GM18499 (cell line): ENCODE results near the gene RNPEPL1.
A peak's percentile ranks its signal among the peaks of the same experiment; 100 is the strongest.
"Not testable (repeated sequence)": the region's sequence is repeated elsewhere in the genome, so short reads cannot be mapped to it uniquely, and the experiment has no call there.

ENCODE experiments used
- ATAC-seq: cut with Tn5 transposase; IDR thresholded peaks from one replicate; pipeline ENCODE4 v1.9.1; 2021; ENCODE audit warnings: moderate number of reproducible peaks; ENCODE audit not compliant: insufficient read depth, unreplicated experiment

The RNPEPL1 gene

DNA sequence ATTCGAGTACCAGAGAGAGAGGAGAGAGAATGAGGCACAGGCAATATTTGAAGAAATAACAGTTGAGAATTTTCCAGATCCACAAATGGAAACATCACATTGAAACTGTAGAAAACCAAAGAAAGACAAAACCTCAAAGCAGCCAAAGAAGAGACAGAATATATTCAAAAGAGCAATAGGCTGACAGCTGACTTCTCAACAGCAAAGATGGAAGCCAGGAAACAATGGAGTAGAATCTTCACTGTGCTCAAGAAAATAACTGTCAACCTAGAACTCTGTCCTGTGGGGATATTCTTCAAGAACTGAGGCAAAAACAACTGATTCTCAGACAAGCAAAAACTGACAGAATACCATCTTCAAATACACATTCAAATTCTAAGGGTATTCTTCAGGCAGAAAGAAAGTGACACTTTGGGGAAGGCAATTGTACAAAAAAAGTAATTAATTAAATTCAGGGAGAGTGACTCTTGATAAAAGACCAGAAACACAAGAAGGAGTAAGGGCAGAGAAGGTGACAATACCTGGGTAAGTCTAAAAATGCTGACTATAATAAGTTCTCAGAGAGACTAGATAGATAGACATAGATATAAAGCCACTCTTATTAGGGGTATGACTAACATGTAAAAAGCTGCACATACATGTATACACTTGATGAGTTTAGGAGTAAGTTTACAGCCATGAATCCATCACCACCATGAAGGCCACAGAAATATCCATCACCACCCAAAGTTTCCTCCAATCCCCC, 36.1 kb upstream of the RNPEPL1 start:
- ATAC-seq, result no peak

DNA sequence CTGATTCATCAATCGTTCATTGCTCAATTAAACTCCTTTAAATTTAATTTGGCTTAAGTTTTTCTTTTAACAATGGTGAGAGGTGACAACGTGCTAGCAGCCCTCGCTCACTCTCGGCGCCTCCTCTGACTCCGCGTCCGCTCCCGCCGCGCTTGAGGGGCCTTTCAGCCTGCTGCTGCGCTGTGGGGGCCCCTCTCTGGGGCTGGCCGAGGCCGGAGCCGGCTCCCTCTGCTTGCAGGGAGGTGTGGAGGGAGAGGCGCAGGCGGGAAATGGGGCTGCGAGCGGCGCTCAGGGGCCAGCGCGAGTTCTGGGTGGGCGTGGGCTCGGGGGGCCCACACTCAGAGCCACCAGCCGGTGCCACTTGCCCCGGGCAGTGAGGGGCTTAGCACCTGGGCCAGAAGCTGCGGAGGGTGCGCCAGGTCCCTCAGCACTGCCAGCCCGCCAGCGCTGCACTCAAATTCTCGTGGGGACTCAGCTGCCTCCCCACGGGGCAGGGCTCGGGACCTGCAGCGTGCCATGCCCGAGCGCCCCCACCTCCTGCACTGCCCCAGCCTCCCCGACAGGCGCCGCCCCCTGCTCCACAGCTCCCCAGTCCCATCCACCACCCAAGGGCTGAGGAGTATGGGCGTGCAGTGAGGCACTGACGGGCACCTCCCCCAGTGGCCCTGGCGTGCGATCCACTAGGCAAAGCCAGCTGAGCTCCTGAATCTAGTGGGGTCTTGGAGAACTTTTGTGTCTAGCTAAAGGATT, 30.1 kb upstream of the RNPEPL1 start:
- ATAC-seq, result no peak

DNA sequence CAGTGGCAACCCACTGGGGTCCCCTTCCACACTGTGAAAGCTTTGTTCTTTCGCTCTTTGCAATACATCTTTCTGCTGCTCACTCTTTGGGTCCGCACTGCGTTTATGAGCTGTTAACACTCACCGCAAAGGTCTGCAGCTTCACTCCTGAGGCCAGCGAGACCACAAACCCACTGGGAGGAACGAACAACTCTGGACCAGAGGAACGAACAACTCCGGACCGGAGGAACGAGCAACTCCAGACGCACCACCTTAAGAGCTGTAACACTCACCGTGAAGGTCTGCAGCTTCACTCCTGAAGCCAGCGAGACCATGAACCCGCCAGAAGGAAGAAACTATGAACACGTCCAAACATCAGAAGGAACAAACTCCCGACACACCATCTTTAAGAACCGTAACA, 29.2 kb upstream of the RNPEPL1 start:
- ATAC-seq, result not testable (repeated sequence)

DNA sequence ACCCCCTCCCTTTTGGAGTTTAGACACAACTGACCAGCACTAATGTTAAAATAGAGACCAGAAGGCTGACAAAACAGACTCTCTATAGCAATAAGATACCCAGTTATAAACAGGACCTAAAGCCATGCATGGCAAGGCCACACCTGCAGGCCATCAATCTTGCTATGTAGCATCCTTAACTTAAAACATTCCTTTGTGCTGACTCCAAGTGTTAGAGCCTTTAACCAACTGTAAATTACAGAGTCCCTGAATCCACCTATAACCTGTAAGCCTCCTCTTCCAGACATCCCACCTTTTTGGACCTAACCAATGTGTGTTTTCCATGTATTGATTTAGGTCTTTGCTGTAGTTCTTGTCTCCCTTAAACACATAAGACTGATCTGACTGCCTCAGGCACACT, 28.4 kb upstream of the RNPEPL1 start:
- no peak for ATAC-seq

DNA sequence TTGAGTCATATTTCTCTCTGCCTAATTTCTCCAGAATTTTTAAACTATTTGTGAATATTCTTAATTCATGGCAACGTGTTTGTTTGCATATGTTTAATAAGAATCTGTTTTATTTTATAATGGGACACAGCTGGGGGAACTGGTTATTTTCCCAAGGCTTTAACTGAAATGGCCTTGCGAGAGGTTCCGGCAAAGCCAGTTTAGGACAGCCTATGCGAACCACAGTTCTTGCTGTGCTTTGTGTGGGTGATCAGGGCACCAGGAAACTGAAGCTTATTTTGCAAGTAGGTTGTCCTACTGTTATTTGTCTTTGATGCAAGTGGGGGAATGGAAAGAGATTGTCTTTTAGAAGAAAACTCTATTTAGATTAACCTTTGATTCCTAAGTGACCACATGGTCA, 17.0 kb upstream of the RNPEPL1 start:
- ATAC-seq, result no peak

DNA sequence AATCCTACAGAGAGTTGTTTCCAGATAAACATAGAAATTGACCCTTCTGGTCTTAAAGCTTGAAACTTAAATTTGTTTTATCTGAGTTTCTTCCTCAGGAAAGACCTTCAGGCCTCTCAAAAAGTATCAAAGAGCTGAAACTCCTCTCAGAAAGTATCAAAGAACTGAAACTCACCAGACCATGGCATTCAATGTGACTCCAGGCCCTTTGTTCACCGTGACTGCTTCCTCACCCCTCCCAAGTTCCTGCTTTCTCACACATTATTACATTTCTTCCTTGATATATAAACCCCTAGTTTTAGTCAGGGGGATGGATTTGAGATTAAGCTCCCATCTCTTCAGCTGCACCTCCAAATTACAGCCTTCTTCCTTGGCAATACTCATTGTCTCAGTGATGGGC, 16.5 kb upstream of the RNPEPL1 start:
- ATAC-seq, result no peak

DNA sequence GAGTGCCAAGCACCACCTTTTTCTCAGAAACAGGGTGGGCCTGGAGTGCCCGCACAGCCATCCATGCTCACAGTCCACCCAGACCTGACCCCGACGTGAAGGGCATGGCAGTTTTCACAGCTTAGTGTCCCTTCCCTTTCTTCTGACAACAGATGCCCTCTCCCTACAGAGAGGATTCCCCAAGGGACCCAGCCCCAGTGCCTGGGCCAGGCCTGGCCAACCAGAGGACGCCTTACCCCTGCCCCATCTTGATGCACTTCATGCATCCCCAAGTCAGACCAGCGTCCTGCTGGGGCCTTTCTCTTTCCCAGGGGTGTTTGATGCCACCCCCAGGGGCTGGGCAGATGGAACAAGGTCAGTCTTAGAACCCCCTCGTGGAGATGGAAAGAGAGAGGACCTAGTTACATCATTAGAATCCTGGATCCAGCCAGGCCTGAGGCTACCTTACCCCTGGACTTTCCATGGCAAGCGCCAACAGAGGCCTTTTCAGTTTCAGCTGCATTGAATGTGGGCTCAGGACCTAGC, 14.3 kb upstream of the RNPEPL1 start:
- no peak for ATAC-seq

DNA sequence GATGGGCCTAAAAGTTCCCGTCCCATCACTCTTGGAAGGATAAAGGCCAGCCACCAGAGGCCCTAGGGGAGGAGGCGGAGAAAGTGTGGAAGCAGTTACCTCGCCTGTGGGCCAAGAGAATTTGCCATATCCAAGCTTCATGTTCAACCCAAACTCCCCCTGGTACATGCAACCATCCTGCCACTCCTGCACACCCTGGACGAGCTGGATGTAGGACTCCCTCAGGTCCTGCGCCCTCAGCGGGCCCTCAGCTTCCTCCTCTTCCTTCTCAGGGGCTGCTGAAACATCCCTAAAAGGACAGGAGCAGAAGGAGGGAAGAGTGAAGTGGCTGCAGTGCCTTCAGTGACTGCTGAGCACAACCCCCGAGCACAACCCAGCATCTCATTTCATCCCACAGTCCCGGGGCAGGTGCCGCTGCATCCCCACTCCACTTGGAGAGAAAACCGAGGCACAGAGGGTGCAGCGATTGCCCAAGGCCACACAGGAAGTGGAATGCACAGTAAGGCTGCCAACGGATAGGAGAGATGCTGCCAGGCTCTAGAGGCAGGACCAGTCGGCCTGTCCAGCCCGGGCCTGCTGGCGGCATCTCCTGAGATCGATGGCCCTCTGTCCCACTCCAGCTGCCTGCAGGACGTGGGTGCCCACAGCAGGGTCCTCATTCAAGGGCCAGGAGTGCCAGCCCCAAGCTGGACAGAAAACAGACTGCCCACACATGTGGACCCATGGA, 13.4 kb upstream of the RNPEPL1 start:
- no peak for ATAC-seq

DNA sequence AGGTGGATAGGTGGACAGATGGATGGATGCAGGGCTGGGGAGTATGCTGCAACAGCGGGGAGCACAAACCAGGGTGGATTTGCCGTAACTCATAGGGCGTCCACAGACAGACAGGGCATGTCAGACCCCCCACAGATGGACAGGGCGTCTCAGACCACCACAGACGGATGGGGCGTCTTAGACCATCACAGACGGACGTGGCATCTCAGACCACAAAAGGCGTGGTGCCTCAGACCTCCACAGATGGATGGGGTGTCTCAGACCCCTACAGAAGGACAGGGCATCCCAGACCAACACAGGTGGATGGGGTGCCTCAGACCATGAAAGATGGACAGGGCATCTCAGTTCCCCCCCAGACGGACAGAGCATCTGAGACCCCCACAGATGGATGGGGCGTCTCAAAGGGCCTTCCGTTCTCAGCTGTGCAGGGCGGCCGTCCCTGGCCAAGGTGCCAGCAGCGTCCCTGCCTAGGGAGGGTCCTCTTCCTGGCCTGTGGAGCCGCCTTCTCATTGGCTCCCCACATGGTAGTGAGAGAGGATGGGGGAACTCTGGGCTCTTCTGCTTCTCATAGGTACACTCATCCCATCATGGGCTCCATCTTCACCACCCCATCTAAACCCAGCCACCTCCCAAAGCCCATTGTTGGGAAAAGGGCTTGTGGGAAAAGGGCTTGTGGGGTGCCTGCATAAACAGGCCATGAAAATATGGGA, 12.6 kb upstream of the RNPEPL1 start:
- no peak for ATAC-seq

DNA sequence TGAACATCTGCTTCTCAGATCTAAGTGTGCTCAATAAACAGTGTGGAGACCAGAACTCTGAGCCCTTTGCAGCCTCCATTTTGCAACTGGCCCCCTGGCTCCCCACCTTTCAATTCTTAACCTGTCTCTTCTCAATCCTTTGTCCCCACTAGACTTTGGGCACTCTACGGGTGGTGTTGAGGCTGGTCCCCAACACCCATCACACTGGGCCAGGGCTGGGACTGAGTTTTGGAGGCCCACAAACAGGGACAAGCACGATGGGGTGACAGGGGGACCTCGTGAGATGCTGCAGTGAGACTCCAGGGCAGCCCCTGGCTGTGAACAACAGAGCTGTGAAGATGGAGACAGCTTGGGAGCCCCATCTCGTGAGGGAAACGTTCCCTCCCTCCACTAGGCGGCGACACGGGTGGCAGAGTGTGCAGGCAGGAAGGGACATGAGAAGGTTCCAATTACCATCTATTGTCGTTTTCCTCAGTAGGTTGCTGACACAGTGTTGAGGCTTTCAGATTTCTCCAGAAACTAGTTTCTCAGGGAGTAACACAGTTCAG, 11.7 kb upstream of the RNPEPL1 start:
- no peak for ATAC-seq

DNA sequence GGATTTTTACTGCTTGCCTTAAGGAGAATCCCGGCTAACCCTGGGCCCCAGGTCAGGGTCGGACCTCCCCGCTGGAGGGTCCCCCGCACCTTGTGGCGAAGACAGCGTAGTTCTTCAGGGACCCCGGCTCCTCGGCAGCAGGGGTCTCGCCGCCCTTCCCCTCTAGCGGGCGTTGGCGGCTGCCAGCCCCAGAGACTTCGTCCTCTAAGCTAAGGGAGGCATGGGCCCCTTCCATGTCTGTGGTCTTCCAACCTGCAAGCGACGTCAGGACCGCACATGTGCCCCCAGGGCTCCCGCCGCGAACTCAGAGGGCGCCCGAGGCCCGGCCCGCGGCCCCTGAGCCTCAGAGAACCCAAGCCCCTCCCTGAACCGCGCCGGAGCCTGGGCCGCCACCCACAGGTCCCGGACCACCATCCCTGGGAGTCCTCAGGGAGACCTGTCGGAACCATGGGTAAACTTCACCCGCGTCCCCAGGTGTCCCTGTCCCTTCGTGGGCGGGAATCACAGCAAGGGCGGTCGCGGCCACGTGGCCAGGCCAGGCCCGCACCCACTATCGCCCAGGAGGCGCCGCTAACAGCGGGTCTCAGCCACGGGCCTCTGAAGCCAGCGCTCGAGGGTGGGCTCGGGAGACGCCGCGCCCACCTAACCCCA, 11.1 kb upstream of the RNPEPL1 start:
- no peak for ATAC-seq

DNA sequence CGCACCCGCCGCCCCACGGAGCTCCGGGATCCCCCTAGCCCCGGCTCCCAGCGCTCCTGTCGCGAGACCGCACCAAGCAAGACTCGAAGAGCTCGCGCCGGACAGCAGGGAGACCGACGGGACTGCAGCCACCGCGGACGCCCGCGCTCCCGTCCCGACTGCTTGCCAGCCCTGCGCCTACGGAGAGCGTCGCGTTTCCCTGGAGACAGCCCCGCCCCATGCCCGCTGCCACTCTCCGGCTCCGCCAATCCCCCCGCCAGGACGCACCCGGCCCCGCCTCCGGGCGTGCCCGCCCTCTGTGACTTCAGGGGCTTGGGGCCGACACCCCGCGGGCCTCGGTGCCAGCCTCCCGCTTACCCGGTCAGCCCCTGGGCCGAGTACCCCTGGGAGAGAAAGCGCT, 10.5 kb upstream of the RNPEPL1 start, which contains the start of gene ANKMY1:
ANKMY1 (minus strand) TSS at position 181 of the 400 bp plus-strand sequence. CDS start 653 bp downstream, outside the sequence.
- no peak for ATAC-seq

DNA sequence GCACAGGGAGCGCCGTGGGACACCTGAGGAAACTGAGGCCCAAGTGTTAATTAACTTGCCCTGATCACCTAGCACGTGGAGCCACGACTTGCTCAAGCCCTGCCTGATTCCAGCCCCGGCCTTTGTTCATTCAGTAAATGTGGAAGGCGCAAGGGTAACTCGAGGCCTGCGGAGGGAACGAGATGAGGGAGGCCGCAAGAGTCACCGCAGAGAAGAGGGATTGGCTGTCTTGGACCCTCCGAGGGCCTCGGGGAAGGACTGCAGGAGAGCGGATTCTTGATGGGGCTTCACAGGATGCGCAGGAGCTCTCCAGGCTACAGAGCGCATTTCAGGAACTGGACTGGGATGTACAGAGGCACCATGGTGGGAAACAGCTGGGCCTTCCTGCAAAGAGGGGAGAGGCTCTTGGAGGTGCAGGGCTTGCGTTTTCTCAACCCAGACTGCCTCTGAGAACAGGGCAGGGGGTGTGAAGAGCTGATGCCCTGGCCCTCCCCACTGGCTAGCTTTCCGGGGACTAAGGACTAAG, 10.0 kb upstream of the RNPEPL1 start:
- no peak for ATAC-seq

DNA sequence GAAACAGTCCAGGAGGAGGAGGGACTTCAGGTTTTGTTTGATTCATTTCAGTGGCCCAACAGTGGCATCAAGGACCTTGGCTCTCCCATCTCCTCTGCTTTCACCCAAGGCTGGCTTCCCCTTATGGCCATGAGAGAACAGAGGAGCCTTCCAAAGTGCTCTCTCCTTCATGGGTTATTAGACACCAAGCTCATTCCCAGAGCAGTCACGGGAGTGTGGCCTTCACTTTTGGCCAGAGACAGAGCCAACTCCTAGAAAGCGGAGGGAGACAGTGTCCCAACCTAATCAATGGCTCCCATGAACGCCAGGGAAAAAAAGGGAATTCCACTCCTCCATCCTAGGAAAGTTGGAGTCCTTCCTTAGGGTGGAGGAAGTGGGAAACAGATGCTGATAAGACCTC, 9.0 kb upstream of the RNPEPL1 start:
- no peak for ATAC-seq

DNA sequence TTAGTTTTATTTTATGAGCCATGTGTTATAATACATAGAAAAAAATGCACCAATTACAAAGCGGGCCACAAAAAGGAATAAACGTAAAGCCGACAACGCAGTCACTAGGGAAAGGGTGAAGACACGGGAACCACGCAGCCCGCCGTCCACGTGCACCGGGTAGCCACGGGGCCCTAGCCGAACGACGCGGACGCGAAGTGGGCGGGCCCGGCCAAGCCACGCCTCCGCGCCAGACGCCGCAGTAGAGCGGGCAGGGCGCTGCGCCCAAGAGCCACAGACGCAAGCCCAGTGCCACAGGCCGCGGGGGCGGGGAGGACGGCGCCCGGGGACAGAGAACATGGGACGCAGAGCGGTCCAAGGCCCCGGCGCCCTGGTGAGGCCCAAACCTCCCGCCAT, 8.2 kb upstream of the RNPEPL1 start, which contains the start of gene DUSP28:
DUSP28 (plus strand) TSS at position 274 of the 396 bp plus-strand sequence. CDS start 328 bp downstream, outside the sequence.
- ATAC-seq, result peak; percentile 5

DNA sequence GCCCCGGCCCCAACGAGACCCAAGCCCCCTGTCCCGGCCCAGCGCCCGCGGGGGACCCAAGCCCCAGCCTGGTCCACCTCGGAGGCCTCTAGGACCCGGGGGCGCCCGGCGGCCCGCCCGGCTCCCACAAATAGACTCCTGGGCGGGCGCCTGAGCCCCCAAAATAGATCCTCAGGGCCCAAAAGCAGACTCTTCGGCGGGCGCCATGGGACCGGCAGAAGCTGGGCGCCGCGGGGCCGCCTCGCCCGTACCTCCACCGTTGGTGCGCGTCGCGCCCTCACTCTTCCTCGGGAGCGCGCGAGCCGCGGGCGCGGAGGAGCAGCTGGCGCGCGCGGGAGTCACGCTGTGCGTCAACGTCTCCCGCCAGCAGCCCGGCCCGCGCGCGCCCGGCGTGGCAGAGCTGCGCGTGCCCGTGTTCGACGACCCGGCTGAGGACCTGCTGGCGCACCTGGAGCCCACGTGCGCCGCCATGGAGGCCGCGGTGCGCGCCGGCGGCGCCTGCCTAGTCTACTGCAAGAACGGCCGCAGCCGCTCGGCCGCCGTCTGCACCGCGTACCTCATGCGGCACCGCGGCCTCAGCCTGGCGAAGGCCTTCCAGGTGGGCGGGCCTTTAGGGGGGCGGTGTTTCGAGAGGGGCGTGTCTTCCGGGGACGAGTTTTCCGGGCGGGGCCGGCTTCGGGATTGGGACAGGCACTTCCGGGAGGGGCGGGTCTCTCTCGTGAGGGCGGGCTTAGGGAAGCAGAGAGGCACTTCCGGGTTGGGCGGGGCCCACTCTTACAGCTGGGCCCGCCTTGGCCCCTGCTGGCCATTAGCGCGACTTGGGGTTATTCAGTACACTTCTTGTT, 7.6 kb upstream of the RNPEPL1 start:
- ATAC-seq, result peak; percentile 41

DNA sequence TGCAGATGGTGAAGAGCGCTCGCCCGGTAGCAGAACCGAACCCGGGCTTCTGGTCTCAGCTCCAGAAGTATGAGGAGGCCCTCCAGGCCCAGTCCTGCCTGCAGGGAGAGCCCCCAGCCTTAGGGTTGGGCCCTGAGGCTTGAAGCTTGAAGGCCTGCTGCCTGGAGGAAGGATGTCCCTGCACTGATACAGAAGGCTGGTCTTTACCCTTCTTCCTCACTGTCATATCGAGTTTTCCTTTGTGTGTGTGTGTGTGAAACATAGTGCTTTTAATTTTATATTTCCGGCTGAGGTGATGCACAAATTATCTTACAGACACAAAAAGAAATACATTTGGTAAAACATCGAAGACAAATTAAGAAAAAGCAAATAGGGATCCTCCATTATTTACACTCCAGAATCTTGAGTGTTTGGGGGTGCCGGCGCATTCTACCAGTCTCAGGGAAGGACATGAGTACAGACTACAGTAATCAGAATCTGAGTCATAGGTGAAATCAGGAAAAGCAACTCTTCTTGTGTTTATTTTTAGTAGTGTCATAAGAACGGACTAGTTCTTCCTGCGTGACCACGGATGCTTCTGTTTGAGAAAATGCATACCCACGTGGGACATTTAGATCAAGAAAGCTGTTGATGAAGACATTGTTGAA, 6.8 kb upstream of the RNPEPL1 start:
- peak; percentile 10 for ATAC-seq

DNA sequence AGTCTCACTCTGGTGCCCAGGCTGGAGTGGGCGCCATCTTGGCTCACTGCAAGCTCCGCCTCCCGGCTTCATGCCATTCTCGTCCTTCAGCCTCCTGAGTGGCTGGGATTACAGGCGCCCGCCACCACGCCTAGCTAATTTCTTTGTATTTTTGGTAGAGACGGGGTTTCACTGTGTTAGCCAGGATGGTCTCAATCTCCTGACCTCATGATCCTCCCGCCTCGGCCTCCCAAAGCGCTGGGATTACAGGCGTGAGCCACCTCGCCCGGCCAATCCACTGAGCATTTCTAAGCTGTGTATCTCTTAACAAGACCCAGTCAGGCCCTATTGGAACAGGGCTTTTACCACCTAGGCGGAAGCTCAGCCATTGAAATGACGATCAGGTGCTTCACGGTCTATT, 5.1 kb upstream of the RNPEPL1 start:
- ATAC-seq, result not testable (repeated sequence)
